GM18868 (cell line): ENCODE measurements around the gene CENPM.

Source experiments
- ATAC-seq: cut with Tn5 transposase; IDR thresholded peaks from one replicate; pipeline ENCODE4 v1.9.1; 2021; ENCODE audit warnings: mild to moderate bottlenecking, moderate library complexity; ENCODE audit not compliant: unreplicated experiment

Gene CENPM

GRCh38 chr22:41915035-41915785 is 31.7 kb downstream of the CENPM start, which contains the start of gene SHISA8:
Gene SHISA8, minus strand, starts transcription at chr22:41915074. Its CDS starts 407 bp downstream, at chr22:41914667.
- no peak for ATAC-seq

GRCh38 chr22:41914611-41915034 is 32.3 kb downstream of the CENPM start:
- ATAC-seq: no peak

DNA sequence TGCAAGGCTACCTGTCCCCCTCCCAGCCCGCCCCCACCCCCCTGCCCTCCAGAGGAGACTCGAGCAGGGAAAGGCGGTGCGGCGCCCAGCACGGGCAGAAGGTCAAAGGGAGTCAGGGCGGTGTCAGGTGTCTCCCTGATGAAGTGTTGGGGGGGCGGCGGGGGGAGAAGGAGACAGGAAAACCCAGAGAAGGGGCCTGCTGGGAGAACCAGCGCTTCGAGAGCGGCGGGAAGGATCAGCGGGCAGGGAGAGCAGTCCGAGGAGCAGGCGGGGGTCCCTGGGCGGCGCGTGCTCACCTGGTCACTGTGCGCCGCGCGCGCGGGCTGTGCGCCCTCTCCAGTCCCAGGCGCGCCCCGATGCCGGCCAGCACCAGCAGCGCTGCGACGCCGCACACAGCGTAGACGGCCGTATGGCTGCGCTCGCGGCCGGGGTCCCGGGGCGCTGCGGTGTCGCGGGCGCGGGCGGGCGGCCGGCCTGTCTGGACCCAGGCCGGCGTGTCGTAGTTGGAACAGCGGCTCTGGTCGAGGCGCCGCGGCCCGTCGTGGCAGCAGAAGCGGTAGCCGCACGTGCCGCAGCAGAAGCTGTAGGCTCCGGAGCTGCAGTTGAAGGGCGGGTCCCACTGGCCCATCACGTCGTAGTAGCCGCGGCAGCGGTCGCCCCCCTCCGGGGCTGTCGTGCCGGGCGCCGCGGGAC is 33.0 kb downstream of the CENPM start:
- ATAC-seq: no peak

DNA sequence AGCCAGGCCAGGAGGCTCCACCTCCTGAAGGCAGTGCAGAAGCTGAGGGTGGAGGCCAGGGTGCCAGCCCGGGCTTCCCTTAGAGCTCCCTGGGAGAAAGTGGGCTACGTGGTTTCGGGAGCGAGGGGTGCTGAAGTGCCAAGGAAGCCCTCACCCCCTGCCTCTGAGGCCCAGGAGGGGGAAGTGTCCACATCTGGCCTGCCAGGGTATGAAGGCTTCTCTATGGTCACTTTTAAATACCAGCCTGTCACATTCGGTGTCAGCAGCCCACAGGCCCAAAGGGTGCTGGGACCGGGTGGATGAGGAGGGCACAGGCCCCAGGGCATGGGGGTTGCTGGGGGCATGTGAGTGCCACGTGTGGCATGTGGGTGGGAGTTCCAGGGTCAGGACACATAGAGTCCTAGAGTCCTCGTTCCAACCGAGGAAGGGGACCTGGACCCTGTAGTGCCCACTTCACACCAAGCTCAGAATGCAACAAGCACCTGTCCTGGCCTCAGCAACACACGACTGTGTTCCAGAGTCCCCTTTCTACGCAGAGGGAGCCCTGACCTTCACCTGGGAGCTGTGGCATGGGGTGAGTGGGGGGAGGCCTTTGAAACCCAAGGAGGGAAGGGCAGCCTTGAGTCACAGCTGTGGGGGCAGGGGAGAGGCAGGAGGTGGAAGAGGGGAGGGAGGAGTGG is 33.8 kb downstream of the CENPM start:
- no peak for ATAC-seq

DNA sequence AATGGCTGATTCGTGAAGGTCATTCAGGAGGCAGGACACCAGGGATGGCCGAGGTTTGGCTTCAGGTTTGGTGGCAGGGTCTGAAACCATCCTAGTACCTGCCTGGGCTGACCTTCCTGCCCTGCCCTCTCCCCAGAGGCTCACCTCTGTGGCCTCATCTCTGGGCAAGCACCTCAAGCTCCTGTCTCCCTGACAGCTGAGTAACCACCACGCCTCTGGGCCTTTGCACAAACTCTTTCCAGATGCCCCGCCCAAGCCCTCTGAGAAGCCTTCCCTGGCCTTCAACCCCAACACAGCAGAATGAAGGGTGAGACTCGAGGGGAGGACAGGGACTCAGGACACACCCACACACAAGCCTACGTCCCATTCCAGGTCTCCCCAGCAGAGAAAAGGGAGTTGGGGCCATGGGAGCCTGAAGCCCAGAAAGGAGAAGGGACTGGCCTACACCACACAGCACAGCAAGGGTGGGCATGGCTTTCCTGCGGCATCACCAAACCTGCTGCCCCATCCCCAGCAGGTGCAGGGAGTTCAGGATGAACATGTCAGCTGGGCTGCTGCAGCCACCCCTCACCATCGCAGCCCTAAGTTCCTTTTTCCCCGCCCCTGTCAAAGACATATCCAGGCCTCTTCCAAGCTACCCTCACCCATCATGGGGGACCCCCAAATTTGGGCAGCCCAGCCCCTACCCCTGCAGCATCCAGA is 34.5 kb downstream of the CENPM start:
- ATAC-seq: no peak

DNA sequence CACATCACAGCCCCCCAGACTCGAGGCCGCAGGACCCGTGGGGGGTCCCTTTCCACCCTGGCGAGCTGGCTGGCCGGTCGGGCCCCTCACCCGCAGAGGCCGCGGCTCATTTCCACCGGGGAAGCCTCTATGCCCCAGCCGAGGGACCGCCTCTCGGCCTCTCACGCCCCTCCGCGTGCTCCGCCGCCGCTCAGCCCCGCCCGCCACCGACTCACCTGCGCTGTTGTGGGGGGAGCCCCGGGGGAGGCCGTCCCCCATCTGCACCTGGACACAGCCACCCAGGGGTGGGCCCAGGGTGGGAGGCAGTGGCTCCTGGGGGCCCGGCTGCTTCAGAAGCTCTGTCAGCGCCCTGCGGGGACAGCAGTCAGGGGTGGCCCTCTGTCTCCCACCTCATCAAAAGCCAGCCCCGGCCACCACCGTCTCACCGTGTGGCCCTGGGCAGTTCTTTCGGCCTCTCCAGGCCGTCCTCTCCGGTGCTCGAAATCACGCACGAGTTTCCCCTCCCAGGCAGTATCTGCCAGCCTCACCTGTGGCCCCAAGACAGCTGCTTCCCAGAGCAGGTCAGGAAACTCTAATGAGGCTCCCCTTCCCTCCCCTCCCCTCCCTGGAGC is 35.8 kb downstream of the CENPM start:
- no peak for ATAC-seq

- ATAC-seq: no peak
Measured at GRCh38 chr22:41910050-41911000, 36.6 kb downstream of the CENPM start.

DNA sequence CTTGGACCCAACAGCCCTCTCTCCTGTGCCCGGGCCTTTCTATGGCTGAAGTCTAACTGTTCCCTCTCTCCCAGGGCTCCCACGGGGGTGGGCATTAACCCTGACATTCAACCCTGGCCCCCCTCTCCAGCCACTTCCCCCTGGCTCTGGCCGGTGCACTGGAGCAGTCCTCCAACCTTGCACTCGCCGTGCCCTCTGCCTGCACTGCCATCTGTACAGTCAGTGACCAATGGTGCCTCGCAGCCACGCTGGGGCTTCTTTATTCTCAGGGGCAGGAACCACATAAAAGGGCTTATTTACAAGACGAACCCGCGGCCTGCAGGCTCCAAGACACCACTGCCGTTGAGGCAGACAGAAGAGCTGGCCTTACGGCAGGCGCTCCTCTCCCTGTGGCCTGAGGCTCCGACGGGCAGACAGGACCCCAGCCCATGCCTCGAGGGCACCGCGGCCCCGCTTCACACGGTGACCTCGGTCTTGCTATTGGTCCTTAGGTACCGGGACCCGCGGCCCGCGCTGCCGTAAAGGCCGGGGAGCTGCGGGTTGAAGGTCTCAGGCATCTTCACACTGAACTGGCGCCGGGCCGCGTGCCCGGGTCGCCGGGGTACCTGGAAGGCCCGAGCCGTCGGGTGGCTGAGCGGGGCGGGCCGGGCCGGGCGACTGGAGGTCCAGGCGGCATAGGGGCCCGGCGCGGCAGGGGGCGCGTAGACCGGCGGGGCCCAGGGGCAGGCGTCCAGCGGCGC is 37.5 kb downstream of the CENPM start:
- no peak for ATAC-seq

GRCh38 chr22:41908411-41909309 is 38.3 kb downstream of the CENPM start:
- ATAC-seq: no peak

- ATAC-seq: no peak
Measured at GRCh38 chr22:41907436-41908401, 39.2 kb downstream of the CENPM start.

DNA sequence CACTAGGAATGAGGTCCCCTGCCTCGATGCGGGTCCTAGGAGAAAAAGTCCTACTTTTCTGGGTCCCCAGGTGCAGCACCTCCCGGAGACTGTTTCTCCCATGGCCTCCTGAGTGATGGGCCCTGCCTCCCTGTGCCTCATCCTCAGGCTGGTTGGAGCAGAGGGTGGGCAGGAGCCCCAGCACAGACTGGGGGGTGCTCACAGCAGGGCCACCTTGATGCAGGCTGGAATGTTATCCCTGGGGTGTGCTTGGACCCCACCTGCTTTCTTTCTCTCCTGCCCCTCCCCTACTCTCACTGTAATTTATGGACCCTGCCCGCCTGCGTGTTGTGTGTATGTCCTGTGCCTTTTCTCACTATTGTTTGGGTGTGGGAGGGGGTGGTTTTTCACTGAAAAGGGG is 40.1 kb downstream of the CENPM start:
- ATAC-seq: no peak

DNA sequence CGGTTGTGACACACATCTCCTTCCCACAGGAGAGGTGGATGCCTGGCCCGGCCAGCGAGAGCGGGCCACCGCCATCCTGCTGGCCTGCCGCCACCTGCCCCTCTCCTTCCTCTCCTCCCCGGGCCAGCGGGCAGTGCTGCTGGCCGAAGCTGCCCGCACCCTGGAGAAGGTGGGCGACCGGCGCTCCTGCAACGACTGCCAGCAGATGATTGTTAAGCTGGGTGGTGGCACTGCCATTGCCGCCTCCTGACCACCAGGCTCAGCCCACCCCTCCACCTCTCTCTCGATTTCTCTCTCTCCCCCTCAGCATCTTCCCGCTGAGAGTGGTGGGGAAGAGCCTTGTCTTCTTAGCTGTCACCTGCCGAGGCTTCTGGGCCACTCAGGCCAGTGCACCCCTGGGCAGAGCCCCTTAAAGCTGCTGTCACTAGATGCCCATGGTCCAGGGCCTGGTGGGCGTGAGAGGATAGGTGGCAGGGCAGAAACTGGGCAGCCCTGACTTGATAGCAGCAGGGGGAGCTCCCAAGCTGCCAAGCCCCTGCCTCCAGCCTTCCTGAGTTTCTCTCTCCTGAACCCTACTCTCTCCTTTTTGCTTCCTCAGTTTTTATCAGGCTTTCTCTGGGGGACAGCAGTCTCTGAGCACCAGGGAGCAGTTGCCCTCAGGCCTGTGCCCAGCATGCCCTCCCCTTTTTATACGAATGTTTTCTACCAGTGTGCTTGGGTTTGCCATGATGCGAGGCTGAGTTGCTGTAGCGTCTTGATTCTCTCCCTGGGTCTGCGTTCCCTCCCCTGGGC is 41.3 kb downstream of the CENPM start:
- ATAC-seq: no peak

- no peak for ATAC-seq
Measured at GRCh38 chr22:41904450-41905410, 42.2 kb downstream of the CENPM start.

DNA sequence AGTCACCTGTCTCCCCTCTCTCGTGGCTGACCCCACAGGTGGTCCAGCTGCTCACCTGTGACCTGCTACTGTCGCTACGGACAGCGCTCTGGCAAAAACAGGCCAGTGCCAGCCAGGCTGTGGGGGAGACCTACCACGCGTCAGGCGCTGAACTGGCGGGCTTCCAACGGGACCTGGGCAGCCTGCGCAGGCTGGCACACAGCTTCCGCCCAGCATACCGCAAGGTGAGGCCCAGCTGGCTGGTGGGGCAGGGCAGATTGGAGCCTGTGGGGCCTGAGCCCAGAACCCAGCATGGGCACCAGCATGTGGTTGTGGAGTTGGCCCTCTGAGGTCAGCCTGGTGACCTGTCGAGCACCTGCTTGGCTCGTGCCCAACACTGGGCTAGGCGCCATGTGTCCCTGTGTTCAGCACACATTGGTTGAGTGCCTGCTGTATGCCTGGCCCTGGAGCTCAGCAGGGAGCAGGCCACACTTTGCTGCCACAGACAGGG is 44.0 kb downstream of the CENPM start:
- ATAC-seq: no peak

- ATAC-seq: no peak
Measured at GRCh38 chr22:41902016-41902415, 44.9 kb downstream of the CENPM start.
